Fibroblast of lung (primary cell): ENCODE results near the gene CHKA.

Experiments used
- CTCF ChIP-seq, 2 donors: IDR thresholded peaks in 1 of 2; conservative IDR thresholded peaks in 1 of 2; 1 replicate in 1 of 2; 2 replicates in 1 of 2; pipeline ENCODE4 v1.5.1; 2011 to 2012; ENCODE audit warnings: low read length in 2 of 2, control low read depth in 1 of 2, inconsistent platforms in 1 of 2, low read depth in 1 of 2, mild to moderate bottlenecking in 1 of 2
- EZH2 ChIP-seq: IDR thresholded peaks from 2 replicates; pipeline ENCODE4 v1.5.1; 2012; ENCODE audit warnings: low read length, control low read depth, mild to moderate bottlenecking; ENCODE audit errors: missing control alignments

GRCh38 chr11:68122936-68123539 lies 1.9 kb upstream of the CHKA start:
- no peak for TF ChIP-seq CTCF (conservative IDR thresholded peaks at IDR 0.05 in 1 of 2, IDR thresholded peaks at IDR 0.05 in 1 of 2; ENCODE audit: low read depth in 1 of 2, low read length in 2 of 2)
- TF ChIP-seq EZH2, result no peak
